SH-SY5Y (cell line): ENCODE measurements around the gene GPA33.

Experiments used
- GATA2 ChIP-seq: IDR thresholded peaks from 2 replicates; pipeline ENCODE4 v1.6.1; 2011; ENCODE audit warnings: mild to moderate bottlenecking, low read depth, low read length
- GATA3 ChIP-seq: IDR thresholded peaks from 2 replicates; pipeline ENCODE4 v1.6.1; 2011; ENCODE audit warnings: low read depth, mild to moderate bottlenecking, low read length, moderate library complexity

GPA33 gene

DNA sequence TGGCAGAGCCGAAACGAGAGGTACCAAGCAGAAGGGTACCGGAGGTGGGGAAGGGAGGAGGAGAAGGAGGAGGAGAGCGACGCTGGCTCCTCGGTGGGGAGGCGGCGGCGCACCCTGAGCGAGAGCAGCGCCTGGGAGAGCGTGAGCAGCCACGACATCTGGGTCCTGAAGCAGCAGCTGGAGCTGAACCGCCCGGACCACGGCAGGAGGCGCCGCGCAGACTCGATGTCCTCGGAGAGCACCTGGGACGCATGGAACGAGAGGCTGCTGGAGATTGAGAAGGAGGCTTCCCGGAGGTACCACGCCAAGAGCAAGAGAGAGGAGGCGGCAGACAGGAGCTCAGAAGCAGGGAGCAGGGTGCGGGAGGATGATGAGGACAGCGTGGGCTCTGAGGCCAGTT is 36.1 kb upstream of the GPA33 start:
- TF ChIP-seq GATA3 (no peak), GATA2 (no peak)

DNA sequence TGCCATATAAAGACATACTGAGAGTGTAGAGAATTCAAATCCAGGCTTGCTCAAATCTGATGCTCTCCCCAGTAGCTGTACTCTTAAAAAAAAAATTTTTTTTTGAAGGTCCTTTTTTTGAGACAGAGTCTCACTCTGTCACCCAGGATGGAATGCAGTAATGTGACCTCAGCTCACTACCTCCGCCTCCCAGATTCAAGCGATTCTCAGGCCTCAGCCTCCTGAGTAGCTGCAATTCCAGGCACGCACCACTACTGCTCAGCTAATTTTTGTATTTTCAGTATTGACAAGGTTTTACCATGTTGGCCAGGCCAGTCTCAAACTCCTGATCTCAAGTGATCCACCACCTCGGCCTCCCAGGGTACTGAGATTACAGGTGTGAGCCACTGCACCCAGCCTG is 32.4 kb upstream of the GPA33 start:
- TF ChIP-seq GATA2 (no peak), GATA3 (no peak)

DNA sequence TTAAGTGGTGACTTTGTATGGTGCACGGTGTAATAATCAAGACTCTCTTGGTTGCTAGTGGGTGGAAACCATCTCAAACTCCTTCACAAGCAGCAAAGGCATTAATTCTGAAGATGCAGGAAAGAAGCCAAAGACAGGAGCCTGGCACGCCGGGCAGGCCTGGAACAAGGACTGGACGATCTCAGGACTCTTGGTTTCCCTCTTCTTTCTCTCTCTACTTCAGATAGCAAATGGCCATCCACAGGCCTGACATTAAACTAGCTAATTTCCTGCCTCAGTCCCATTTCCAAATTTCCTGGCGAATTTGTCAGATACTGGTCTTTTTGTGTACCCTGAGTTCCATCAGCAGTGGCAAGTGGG is 31.9 kb upstream of the GPA33 start:
- TF ChIP-seq GATA3 (no peak), GATA2 (no peak)

GRCh38 chr1:167121375-167122120 is 31.4 kb upstream of the GPA33 start:
- TF ChIP-seq GATA2: no peak
- TF ChIP-seq GATA3: no peak

GRCh38 chr1:167120899-167121298 is 30.7 kb upstream of the GPA33 start:
- TF ChIP-seq GATA3: no peak
- no peak for TF ChIP-seq GATA2

GRCh38 chr1:167119696-167120095 is 29.5 kb upstream of the GPA33 start:
- TF ChIP-seq GATA2 (no peak), GATA3 (no peak)

DNA sequence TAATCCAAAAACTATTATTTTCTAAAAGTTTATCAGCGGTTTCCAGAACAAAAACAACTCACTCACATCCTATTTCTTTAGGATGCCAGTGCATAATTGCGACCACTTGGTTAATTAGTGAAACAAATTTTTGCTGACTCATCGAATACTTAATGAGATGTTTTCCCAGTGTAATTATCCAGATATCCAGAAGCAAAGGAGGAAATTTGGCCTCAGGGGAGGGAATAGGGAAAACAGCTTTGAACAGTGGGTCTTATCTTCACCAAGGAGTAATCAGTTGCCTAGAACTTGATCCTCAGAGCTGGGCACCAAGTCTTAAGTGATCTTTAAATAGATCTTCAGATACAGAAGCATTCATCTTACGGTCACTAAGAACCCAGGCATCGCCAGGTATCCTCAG is 28.0 kb upstream of the GPA33 start:
- TF ChIP-seq GATA2 (no peak), GATA3 (no peak)

GRCh38 chr1:167117225-167117624 is 27.0 kb upstream of the GPA33 start:
- TF ChIP-seq GATA2 (no peak), GATA3 (no peak)

- no peak for TF ChIP-seq GATA2
- TF ChIP-seq GATA3: no peak
Observed at GRCh38 chr1:167116174-167116573, 26.0 kb upstream of the GPA33 start.

DNA sequence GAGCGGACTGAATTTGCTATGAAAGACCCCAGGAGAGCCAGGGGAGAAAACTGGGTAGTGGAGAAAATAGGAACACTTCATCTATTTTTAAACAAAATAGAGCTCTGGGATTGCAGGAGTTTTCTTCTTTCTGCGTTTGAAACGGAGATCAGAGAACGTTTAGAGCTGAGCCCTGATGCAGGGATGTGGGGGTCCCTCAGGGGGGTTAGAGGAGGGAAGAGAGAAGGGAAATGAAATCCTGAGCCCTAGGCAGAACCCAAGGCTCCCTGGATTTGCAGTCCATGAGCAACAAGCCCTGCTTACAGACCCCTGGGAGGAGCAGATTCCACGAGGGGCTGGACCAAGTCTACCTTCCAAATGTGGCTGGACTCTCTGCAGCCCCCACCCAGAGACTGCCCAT is 25.5 kb upstream of the GPA33 start:
- TF ChIP-seq GATA3 (no peak), GATA2 (no peak)

DNA sequence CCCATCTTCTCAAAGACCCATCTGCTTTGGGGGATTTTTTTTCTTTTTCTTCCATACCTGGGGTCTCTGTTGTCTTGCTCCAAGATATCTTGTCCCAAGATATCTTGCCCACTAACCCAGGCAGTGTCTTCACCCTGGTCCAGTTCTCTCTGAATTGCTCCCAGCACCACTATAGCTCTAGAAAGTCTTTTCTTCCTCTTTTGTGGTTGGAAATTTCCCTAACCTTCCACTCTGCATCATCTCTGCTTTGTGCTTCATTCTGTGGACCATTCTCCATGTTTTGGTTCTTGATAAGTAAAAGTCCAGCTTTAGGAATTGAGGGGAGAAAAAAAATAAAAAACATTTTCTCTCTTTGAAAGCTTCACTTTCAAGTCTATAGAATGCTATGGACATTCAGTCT is 24.5 kb upstream of the GPA33 start:
- TF ChIP-seq GATA2 (no peak), GATA3 (no peak)

DNA sequence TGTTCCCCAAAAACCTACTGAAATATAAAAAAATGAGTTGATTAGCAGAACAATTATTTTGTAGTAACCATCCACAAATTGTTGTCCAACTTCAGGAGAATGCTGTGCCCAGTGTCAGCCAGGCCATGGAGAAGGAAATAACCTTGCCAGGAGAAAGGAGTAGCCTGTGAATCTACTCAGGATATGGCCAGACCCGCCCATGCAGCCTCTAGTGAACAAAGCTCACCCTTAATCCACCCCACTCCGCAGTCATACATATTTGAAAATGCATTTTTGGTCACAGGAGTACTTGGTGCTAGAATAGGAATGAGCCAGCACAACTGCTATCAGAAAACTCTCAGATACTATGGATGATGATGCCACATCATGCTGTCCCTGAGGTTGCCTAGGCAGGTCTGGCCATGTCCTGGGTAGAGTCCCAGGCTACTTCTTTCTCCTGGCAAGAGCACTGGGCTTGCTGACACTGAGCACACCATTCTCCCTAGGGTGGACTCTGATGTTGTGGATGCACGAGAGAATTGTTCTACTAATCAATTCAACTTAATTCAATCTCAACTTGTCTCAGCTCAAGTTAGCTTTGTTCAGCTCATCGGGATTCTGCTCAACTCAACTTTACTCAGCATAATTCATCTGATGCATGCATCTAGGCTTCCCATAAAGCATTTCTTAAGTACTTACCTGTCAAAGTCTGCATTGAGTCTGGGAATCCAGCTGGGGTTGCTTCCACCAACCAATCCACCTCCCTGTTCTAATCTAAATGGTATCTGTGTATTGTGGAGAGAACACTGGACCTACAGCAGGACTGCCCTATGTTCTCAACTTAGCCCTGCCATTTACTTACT is 21.9 kb upstream of the GPA33 start:
- TF ChIP-seq GATA2 (no peak), GATA3 (no peak)

DNA sequence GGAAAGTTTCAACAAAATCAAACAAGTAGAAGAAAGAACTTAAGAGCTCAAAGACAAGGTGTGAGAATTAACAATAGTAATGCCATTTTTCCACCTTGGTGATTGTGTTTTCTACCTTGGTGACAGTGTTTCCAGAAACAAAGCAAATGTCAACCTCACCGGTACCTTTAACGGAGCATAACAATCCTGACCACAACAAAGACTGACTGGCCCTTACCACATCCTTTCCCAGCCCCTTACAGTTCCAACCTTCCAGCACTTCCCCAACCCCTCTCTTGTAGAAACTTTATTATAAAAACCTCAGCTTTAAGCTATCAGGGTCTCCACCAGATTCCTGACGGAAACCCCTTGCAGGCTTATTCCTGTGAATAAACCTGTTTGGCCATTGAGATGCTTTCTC is 20.4 kb upstream of the GPA33 start:
- TF ChIP-seq GATA2: no peak
- no peak for TF ChIP-seq GATA3

GRCh38 chr1:167109125-167109524 is 18.9 kb upstream of the GPA33 start:
- TF ChIP-seq GATA3 (no peak), GATA2 (no peak)

DNA sequence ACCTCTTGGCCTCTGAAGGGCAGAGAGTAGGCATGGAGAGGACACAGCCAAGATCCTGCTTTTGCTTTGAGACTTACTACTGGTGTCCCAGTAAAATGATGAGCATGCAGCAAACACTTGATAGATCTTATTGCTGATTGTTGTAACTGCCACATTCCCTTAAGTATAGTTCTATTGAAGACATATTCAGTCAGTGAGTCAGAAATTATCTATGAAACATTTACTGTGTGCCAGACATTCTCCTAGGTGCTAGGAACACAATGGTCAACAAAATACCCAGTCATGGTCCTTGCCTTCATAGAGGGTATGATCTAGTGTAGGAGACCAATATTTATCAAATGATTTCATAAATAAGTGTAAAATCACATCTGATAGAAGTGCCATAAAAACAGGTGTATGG is 17.3 kb upstream of the GPA33 start:
- TF ChIP-seq GATA3 (no peak), GATA2 (no peak)

GRCh38 chr1:167106119-167106461 is 15.9 kb upstream of the GPA33 start:
- TF ChIP-seq GATA2 (no peak), GATA3 (no peak)
